ENCODE data around the gene PELI1.
"Not testable (repeated sequence)": the region's sequence is repeated elsewhere in the genome, so short reads cannot be mapped to it uniquely, and the experiment has no call there.

GRCh38 chr2:64076828-64077227, 67.4 kb downstream of the PELI1 start:
- TF ChIP-seq, protein P1, sequence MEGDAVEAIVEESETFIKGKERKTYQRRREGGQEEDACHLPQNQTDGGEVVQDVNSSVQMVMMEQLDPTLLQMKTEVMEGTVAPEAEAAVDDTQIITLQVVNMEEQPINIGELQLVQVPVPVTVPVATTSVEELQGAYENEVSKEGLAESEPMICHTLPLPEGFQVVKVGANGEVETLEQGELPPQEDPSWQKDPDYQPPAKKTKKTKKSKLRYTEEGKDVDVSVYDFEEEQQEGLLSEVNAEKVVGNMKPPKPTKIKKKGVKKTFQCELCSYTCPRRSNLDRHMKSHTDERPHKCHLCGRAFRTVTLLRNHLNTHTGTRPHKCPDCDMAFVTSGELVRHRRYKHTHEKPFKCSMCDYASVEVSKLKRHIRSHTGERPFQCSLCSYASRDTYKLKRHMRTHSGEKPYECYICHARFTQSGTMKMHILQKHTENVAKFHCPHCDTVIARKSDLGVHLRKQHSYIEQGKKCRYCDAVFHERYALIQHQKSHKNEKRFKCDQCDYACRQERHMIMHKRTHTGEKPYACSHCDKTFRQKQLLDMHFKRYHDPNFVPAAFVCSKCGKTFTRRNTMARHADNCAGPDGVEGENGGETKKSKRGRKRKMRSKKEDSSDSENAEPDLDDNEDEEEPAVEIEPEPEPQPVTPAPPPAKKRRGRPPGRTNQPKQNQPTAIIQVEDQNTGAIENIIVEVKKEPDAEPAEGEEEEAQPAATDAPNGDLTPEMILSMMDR (IDR thresholded peaks at IDR 0.05): not testable (repeated sequence)
- TF ChIP-seq POLR2A (IDR thresholded peaks at IDR 0.05): not testable (repeated sequence)
